Activated CD4-positive, alpha-beta T cell treated with anti-CD3 and anti-CD28 coated beads, Interleukin-2, amount 10 ng/mL, durations not matched to agents 7 days and 5 days (primary cell): ENCODE data around the gene RFC3. TPM values are rescaled to one million over a fixed set of nuclear protein-coding genes. Genes with fewer than 3 reads are reported as not detected.
"Not testable (repeated sequence)": the region's sequence is repeated elsewhere in the genome, so short reads cannot be mapped to it uniquely, and the experiment has no call there.

Experiments
- CTCF ChIA-PET: fragments of 350-600 bp; sonication (Branson Sonifier 250); formaldehyde crosslinking; loops from one replicate; lab custom pipeline; 2021; ENCODE audit warnings: antibody characterized with exemption; lab: Charles Lee
- POLR2A ChIA-PET: fragments of 350-600 bp; sonication (Branson Sonifier 250); formaldehyde crosslinking; loops from one replicate; lab custom pipeline; 2021; ENCODE audit warnings: antibody characterized with exemption; lab: Charles Lee
- DNase-seq: peaks from one replicate; pipeline ENCODE4 v3.0.0-alpha.2; 2020
- H3K27ac Mint-ChIP-seq: one replicate; pipeline ENCODE4 v1.8.0; 2021; ENCODE audit warnings: mild to moderate bottlenecking, moderate library complexity, mixed read lengths
- H3K27me3 Mint-ChIP-seq: one replicate; pipeline ENCODE4 v1.8.0; 2021; ENCODE audit warnings: mixed read lengths
- H3K36me3 Mint-ChIP-seq: one replicate; pipeline ENCODE4 v1.8.0; 2021; ENCODE audit warnings: low read depth, mixed read lengths
- H3K4me1 Mint-ChIP-seq: one replicate; pipeline ENCODE4 v1.8.0; 2021; ENCODE audit warnings: mixed read lengths
- H3K4me3 Mint-ChIP-seq: one replicate; pipeline ENCODE4 v1.8.0; 2021; ENCODE audit warnings: mild to moderate bottlenecking, moderate library complexity, mixed read lengths
- H3K9me3 Mint-ChIP-seq: one replicate; pipeline ENCODE4 v1.8.0; 2021; ENCODE audit warnings: mixed read lengths
- total RNA-seq, 2 experiments: library from RNA; stranded (reverse); gene quantifications; one replicate each; pipeline ENCODE4 v1.2.3, GENCODE V29; 2021

Gene RFC3, protein sequence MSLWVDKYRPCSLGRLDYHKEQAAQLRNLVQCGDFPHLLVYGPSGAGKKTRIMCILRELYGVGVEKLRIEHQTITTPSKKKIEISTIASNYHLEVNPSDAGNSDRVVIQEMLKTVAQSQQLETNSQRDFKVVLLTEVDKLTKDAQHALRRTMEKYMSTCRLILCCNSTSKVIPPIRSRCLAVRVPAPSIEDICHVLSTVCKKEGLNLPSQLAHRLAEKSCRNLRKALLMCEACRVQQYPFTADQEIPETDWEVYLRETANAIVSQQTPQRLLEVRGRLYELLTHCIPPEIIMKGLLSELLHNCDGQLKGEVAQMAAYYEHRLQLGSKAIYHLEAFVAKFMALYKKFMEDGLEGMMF
- total RNA-seq, result 10 to 100 TPM; 38.3 to 46.8 TPM

- POLR2A ChIA-PET, result interaction anchor here (1.2 kb wide), 1 partner anchor 275 kb away, joined by 3 read pairs; no protein-coding TSS in a partner anchor
- peak; percentile 95 for DNase-seq
- CTCF ChIA-PET, result interaction anchor here (0.5 to 0.9 kb wide), 2 partner anchors 1177 to 1226 kb away, joined by 3 read pairs; no protein-coding TSS in a partner anchor
- Mint-ChIP-seq H3K36me3 (peaks cover 31% of the 10 kb centered on the region), H3K27me3 (peaks cover 7% of the 10 kb centered on the region), H3K4me3 (peak within 1 kb of the TSS; percentile 91), H3K9me3 (no peaks in the 10 kb centered on the region), H3K27ac (peak within 1 kb of the TSS; percentile 98), H3K4me1 (peaks cover 46% of the 10 kb centered on the region)
Measured at GRCh38 chr13:33817901-33818706, at the start of gene RFC3. Gene RFC3, plus strand, starts transcription at chr13:33818149. Its CDS starts 30 bp downstream, at chr13:33818179.

- Mint-ChIP-seq H3K9me3 (no peaks in the 10 kb centered on the region), H3K4me1 (peaks cover 2% of the 10 kb centered on the region), H3K4me3 (no peak overlapping the region), H3K36me3 (no peaks in the 10 kb centered on the region), H3K27ac (no peak overlapping the region), H3K27me3 (peaks cover 6% of the 10 kb centered on the region)
- ChIA-PET CTCF (no interaction called here), POLR2A (no interaction called here)
- DNase-seq, result no peak
Measured at GRCh38 chr13:33771296-33771695, 46.7 kb upstream of the RFC3 start.

DNA sequence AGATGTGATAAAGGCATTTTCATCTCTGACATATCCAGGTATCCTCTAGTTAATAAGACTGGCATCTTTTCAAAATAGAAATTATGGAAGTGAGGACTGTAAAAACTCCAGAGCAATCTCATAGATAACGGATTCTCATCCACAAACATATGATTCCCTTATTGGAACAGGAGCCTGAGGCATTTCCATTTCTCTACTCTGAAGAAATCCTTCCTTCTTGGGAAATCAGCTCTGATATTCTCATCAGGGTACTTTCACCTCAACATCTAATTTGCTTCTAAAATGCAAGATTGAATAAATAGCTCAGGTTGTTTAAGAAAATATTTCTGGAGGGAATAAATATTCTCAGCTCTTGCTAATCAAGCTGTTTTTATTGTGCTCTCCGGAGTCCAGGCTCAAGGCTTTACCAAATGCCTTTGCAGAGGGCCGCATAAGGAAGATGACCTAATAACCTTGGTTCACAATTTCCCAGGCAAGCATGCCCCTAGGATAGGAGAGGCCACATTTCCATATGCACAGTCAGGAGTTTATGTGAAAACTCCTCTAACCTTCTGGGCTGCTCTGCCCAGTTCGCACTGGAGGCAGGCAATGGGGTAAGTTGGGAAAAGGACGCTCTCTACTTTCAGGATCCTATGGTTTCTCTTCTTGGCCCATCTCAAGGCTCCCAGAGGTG is 44.0 kb upstream of the RFC3 start:
- ChIA-PET POLR2A (no interaction called here), CTCF (no interaction called here)
- DNase-seq, result no peak
- no peak overlapping the region for H3K27ac Mint-ChIP-seq
- no peak overlapping the region for H3K4me3 Mint-ChIP-seq
- H3K27me3 Mint-ChIP-seq, result peaks cover 6% of the 10 kb centered on the region
- no peaks in the 10 kb centered on the region for H3K36me3 Mint-ChIP-seq
- H3K4me1 Mint-ChIP-seq, result peaks cover 3% of the 10 kb centered on the region
- no peaks in the 10 kb centered on the region for H3K9me3 Mint-ChIP-seq

DNA sequence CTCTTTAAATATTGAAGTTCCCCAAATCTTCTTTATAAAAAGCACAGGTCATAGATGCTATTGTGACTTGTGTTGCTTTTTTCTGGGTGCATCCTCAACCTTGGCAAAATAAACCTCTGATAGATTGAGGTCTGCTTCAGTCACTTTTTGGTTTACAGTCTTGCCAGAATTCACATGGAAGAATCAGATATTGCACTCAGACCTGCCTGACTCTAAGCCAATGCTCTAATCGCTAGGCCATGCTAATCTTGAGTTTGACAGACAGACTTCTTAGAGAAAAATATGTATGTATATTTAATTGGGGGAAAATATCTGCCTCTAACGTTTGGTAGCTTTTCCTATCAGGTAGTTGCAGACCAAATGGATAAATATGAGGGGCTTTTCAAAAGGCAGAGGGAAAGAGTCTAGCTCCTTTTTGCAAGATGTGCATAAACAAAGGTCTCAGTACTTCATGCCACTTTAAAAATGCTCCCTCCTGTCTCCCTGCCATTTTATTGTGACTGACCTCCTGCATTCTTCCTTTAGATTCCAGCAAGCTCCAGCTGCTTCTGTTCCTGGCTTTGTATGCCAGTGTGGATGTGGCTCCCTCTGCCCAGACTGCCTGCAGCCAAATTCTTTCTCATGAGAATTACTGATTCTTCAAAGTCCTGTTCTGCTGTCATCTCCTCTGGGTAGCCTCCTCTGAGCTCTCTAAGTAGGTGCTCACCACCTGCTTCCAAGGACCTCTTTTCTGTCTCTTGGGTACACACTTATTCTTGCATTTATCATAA is 42.4 kb upstream of the RFC3 start:
- Mint-ChIP-seq H3K4me3 (no peak overlapping the region), H3K36me3 (no peaks in the 10 kb centered on the region), H3K27ac (no peak overlapping the region), H3K4me1 (peaks cover 3% of the 10 kb centered on the region), H3K9me3 (peaks cover under 1% of the 10 kb centered on the region), H3K27me3 (peaks cover 7% of the 10 kb centered on the region)
- POLR2A ChIA-PET, result no interaction called here
- DNase-seq, result no peak
- CTCF ChIA-PET, result no interaction called here

DNA sequence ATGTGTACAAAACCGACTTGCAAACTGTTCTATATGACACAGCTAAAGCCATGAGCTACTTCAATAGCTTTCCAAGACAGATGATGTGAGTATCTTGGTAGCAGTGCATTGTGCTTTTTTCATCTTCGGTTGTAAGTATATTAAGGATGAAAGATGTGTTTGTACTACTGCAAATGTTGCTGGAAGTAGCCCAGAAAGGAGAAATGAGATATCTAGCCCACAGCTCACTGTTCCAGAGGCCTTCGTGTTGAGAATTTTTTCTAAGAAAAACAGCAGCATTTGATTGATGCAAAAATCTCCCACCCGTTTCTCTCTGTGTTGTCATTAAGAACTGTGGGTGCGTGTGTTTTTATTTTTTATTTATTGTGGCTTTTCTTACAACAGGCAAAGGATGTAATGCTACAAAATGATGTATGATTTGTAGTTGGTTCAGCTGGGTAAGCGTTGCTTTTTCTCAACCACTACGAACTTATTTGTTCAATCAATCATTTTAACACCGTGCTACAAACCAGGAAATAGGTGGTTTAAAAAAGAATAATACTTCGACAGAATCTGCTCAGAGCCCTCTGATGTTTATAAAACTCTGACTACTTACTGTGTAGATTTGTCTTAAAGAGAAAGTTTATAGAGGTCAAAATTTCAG is 41.6 kb upstream of the RFC3 start:
- POLR2A ChIA-PET, result no interaction called here
- H3K4me3 Mint-ChIP-seq, result no peak overlapping the region
- peaks cover 3% of the 10 kb centered on the region for H3K4me1 Mint-ChIP-seq
- no peak overlapping the region for H3K27ac Mint-ChIP-seq
- H3K9me3 Mint-ChIP-seq, result peaks cover 3% of the 10 kb centered on the region
- peaks cover 9% of the 10 kb centered on the region for H3K27me3 Mint-ChIP-seq
- CTCF ChIA-PET, result no interaction called here
- DNase-seq, result no peak
- peaks cover 2% of the 10 kb centered on the region for H3K36me3 Mint-ChIP-seq

DNA sequence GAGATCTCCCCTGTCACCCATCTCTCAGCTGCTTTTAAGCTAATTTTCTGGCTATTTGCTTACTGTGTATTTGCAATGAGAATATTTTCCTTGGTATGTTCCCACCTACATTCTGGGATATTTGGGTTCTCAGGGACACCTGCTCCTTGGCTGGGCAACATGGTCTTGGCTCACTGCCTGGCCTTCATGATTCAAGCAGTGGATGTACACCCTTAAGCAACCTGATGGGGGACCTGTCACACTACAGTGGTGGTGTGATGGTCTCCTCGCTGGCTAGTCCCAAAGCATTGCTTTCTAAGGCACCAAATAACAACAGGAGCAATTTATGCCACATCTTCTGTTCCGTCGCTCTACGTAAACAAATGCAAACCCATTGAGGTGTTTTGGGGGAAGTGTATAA is 35.3 kb upstream of the RFC3 start:
- Mint-ChIP-seq H3K36me3 (peaks cover 3% of the 10 kb centered on the region), H3K4me3 (no peak overlapping the region), H3K27me3 (peaks cover 5% of the 10 kb centered on the region), H3K4me1 (peaks cover 13% of the 10 kb centered on the region), H3K27ac (no peak overlapping the region), H3K9me3 (peaks cover 6% of the 10 kb centered on the region)
- no peak for DNase-seq
- ChIA-PET CTCF (no interaction called here), POLR2A (no interaction called here)

DNA sequence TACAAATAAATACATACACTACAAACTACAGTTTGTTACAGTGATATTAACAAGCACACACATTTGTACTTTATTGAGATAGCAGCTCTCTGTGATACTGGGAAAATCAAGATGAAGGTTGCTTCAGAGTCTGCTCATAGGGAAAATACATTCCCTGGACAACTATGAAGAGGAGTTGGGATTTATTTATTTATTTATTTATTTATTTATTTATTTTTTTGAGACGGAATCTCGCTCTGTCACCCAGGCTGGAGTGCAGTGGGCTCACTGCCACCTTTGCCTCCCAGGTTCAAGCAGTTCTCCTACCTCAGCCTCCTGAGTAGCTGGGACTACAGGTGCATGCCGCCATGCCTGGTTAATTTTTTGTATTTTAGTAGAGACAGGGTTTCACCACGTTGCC is 34.7 kb upstream of the RFC3 start:
- H3K4me3 Mint-ChIP-seq, H3K36me3 Mint-ChIP-seq, H3K9me3 Mint-ChIP-seq, DNase-seq, CTCF ChIA-PET, H3K27ac Mint-ChIP-seq, POLR2A ChIA-PET, H3K27me3 Mint-ChIP-seq: not testable (repeated sequence)
- peaks cover 16% of the 10 kb centered on the region for H3K4me1 Mint-ChIP-seq

DNA sequence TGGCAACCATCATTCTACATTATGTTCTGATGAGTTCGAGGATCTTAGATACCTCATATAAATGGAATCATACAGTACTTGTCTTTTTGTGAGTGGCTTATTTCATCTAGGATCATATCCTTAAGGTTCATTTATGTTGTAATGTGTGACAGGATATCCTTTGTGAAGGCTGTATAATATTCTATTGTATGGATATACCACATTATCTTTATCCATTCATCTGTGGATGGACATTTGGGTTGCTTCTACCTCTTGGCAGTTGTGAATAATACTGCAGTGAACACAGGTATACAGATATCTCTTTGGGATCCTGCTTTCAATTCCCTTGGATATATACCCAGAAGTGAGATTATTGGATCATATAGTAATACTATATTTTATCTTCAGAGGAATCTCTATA is 33.2 kb upstream of the RFC3 start:
- POLR2A ChIA-PET, result no interaction called here

GRCh38 chr13:33785384-33785783 is 32.6 kb upstream of the RFC3 start:
- CTCF ChIA-PET, result interaction anchor here (0.7 kb wide), 1 partner anchor 15 kb away, joined by 3 read pairs; no protein-coding TSS in a partner anchor
- Mint-ChIP-seq H3K4me1 (peaks cover 16% of the 10 kb centered on the region), H3K27ac (no peak overlapping the region)

More for the DNA sequence above, 33.2 kb upstream of the RFC3 start:
- no peak for DNase-seq
- peaks cover 16% of the 10 kb centered on the region for H3K4me1 Mint-ChIP-seq
- CTCF ChIA-PET, result interaction anchor here (0.7 kb wide), 1 partner anchor 16 kb away, joined by 3 read pairs; no protein-coding TSS in a partner anchor
- no peak overlapping the region for H3K4me3 Mint-ChIP-seq
- H3K27me3 Mint-ChIP-seq, result peaks cover 6% of the 10 kb centered on the region
- no peak overlapping the region for H3K27ac Mint-ChIP-seq
- H3K36me3 Mint-ChIP-seq, result peaks cover 3% of the 10 kb centered on the region
- peaks cover 6% of the 10 kb centered on the region for H3K9me3 Mint-ChIP-seq

DNA sequence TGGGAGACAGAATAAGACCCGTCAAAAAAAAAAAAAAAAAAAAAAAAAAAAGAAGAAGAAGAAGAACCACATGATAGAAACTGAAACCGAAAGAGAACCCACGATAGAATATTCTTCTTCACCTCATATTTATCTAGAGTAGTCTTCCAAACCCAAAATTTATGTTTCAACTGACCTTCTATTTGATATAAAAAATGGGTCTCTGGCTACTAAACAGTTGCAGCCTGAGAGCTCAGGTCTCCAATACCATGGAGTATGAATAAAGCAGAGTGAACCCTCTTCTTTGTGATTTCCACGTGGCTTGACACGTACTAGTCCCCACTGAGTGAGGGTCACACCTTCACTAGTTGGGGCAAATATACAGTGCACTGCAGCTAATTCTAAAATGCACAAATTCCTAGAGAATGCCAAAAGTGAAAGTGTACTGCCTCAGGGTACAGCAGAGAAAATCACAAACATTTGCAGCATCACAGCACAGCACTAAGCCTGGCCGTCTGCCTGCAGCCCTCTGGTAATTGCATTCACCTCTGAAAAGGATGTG is 30.8 kb upstream of the RFC3 start:
- DNase-seq, result peak; percentile 11
- CTCF ChIA-PET, result no interaction called here

More at GRCh38 chr13:33785384-33785783, 32.6 kb upstream of the RFC3 start:
- no peak for DNase-seq
- H3K27me3 Mint-ChIP-seq, result peaks cover 11% of the 10 kb centered on the region
- H3K4me3 Mint-ChIP-seq, result no peak overlapping the region
- peaks cover 3% of the 10 kb centered on the region for H3K36me3 Mint-ChIP-seq
- H3K9me3 Mint-ChIP-seq, result peaks cover 6% of the 10 kb centered on the region
- POLR2A ChIA-PET, result no interaction called here

DNA sequence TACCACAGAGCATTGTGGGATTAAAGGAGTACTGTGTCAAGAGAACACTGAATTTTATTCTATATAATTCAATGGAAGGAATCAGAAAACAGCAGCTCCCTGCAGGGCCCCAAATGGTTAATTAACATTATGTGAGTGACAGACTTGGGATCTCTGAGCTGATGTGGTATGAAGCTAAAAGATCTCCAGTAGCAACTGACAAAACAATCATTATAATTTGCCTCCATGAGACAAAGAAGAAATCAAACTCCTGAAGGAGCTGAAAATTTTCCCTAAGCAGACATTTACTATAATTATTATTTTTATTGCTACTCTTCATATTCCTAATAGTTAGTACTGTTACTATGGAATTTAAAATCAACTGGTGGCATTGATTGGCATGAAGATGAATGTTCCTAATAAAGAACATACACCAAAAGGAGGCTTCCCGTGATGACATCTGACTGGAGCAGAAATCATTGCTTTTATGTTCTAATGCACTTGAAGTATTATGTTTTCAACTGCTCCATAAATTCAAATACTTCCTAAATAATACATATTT is 28.8 kb upstream of the RFC3 start:
- H3K4me3 Mint-ChIP-seq, result no peak overlapping the region
- CTCF ChIA-PET, result no interaction called here
- peaks cover 10% of the 10 kb centered on the region for H3K27me3 Mint-ChIP-seq
- H3K27ac Mint-ChIP-seq, result no peak overlapping the region
- no peaks in the 10 kb centered on the region for H3K36me3 Mint-ChIP-seq
- POLR2A ChIA-PET, result no interaction called here
- no peak for DNase-seq
- peaks cover 3% of the 10 kb centered on the region for H3K9me3 Mint-ChIP-seq
- H3K4me1 Mint-ChIP-seq, result peaks cover 16% of the 10 kb centered on the region

More for the DNA sequence above, 30.8 kb upstream of the RFC3 start:
- Mint-ChIP-seq H3K9me3 (peaks cover 3% of the 10 kb centered on the region), H3K27ac (peak overlapping the region; percentile 94), H3K4me3 (peak overlapping the region; percentile 74), H3K4me1 (peaks cover 16% of the 10 kb centered on the region), H3K36me3 (no peaks in the 10 kb centered on the region), H3K27me3 (peaks cover 10% of the 10 kb centered on the region)
- POLR2A ChIA-PET, result no interaction called here
